Gastroesophageal sphincter (tissue), 4 donors: Measurements from ENCODE around the gene INTS11. TPM values are rescaled to one million over a fixed set of nuclear protein-coding genes. Genes with fewer than 3 reads are reported as not detected.

Experiments
- ATAC-seq: fragments of 150-250 bp; one replicate; pipeline ENCODE4 v1.9.1; 2016; ENCODE audit warnings: mild to moderate bottlenecking, moderate library complexity
- H3K27ac ChIP-seq, 4 donors: fragments of 200-600 bp; sonication (generic) in 3 of 4; 1 replicate in 3 of 4; 2 replicates in 1 of 4; pipeline ENCODE4 v1.5.1; 2016 to 2019
- H3K27me3 ChIP-seq: fragments of 200-600 bp; sonication (generic); one replicate; pipeline ENCODE4 v1.5.1; 2019
- H3K36me3 ChIP-seq, 2 donors: fragments of 200-600 bp; sonication (generic); one replicate each; pipeline ENCODE4 v1.5.1; 2019; ENCODE audit warnings: control low read depth in 1 of 2
- H3K4me1 ChIP-seq, 3 donors: fragments of 200-600 bp; sonication (generic); 1 replicate in 2 of 3; 2 replicates in 1 of 3; pipeline ENCODE4 v1.5.1; 2016 to 2019; ENCODE audit warnings: control low read depth in 2 of 3
- H3K4me3 ChIP-seq, 2 donors: fragments of 200-600 bp; sonication (generic); one replicate each; pipeline ENCODE4 v1.5.1; 2019; ENCODE audit warnings: mild to moderate bottlenecking in 1 of 2, moderate library complexity in 1 of 2
- H3K9me3 ChIP-seq, 3 donors: fragments of 200-600 bp; sonication (generic); one replicate each; pipeline ENCODE4 v1.5.1; 2017 to 2019; ENCODE audit warnings: control low read depth in 2 of 3
- EP300 ChIP-seq: sonication (generic); formaldehyde crosslinking; IDR thresholded peaks from one replicate; pipeline ENCODE4 v1.6.1; 2017; ENCODE audit warnings: antibody characterized with exemption, mild to moderate bottlenecking
- POLR2A ChIP-seq, 2 donors: fragments of 450-650 bp; IDR thresholded peaks; one replicate each; pipeline ENCODE4 v1.6.1; 2017; ENCODE audit warnings: antibody characterized with exemption in 2 of 2, mild to moderate bottlenecking in 2 of 2, moderate library complexity in 1 of 2
- POLR2AphosphoS5 ChIP-seq: sonication (generic); formaldehyde crosslinking; IDR thresholded peaks from one replicate; pipeline ENCODE4 v1.6.1; 2017; ENCODE audit warnings: antibody characterized with exemption
- WGBS, 2 donors: methylation state at CpG; one replicate each; pipeline ENCODE4 v1.1.5; 2018; ENCODE audit warnings: low coverage in 1 of 2; 5-methylcytosine and 5-hydroxymethylcytosine counted together
- total RNA-seq, 4 donors: library from RNA; depleted of rRNA; stranded (reverse); fragments of >200 nt; gene quantifications; one replicate each; pipeline ENCODE4 v1.1.0, GENCODE V29; 2016
- TF ChIP-seq, protein P1 (sequence below), 4 experiments: fragments of 200-600 bp in 2 of 4; fragments of 450-650 bp in 2 of 4; sonication (generic) in 1 of 4; IDR thresholded peaks; one replicate each; pipeline ENCODE4 v1.5.1; 2017 to 2019; ENCODE audit warnings: antibody characterized with exemption in 4 of 4, mild to moderate bottlenecking in 2 of 4, moderate library complexity in 2 of 4

The INTS11 gene
- total RNA-seq, 4 donors from 2014 or later = 62.0 to 119 (median 96.4) TPM

GRCh38 chr1:1298861-1299685 lies 25.4 kb downstream of the INTS11 start:
- no peaks in the 10 kb centered on the region for H3K9me3 ChIP-seq
- no peak overlapping the region for H3K27ac ChIP-seq
- H3K36me3 ChIP-seq = peaks cover 0 to 62% of the 10 kb centered on the region in 2 donors
- H3K4me1 ChIP-seq = peaks cover 0 to 13% (median 7%) of the 10 kb centered on the region in 3 donors
- H3K27me3 ChIP-seq = no peaks in the 10 kb centered on the region
- no peak for ATAC-seq
- no peak overlapping the region for H3K4me3 ChIP-seq
- no CpG with 5 or more reads among the region's 30 CpGs for WGBS, 2 donors
- TF ChIP-seq POLR2AphosphoS5 (no peak), POLR2A (IDR thresholded peaks at IDR 0.05) (no peak), EP300 (no peak)
- TF ChIP-seq, protein P1, sequence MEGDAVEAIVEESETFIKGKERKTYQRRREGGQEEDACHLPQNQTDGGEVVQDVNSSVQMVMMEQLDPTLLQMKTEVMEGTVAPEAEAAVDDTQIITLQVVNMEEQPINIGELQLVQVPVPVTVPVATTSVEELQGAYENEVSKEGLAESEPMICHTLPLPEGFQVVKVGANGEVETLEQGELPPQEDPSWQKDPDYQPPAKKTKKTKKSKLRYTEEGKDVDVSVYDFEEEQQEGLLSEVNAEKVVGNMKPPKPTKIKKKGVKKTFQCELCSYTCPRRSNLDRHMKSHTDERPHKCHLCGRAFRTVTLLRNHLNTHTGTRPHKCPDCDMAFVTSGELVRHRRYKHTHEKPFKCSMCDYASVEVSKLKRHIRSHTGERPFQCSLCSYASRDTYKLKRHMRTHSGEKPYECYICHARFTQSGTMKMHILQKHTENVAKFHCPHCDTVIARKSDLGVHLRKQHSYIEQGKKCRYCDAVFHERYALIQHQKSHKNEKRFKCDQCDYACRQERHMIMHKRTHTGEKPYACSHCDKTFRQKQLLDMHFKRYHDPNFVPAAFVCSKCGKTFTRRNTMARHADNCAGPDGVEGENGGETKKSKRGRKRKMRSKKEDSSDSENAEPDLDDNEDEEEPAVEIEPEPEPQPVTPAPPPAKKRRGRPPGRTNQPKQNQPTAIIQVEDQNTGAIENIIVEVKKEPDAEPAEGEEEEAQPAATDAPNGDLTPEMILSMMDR (IDR thresholded peaks at IDR 0.05) = no peak

DNA sequence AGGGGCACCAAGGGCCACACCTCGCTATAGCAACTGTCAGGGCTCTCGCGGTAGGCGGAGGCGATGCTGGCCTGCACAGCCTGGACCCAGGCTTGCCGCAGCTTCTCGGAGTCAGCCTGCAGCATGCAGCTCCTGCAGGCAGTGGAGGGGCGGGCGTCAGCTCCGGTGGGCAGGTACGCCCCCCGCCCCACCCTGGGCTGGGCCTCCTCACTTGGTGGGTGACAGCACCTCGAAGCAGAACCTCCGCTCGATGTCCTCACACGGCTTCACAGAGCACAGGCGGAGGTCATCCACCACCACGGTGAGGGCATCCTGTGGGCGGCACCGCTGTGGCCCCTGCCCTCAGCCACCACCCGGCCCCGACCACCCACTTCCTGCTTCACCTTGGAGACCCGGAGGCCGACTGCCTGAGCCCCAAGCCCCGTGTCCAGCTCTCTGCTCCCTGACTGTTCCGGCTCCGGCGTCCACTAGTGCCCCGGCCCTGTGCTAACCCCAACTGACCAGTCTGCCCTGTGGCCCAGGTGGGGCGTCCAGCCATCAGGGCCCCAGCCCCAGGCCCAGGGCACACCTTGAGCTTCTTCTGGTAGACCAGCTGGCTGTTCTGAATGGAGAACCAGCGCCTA lies 26.5 kb downstream of the INTS11 start:
- no peak overlapping the region for H3K4me3 ChIP-seq
- peaks cover 0 to 1% (median 0%) of the 10 kb centered on the region in 3 donors for H3K4me1 ChIP-seq
- 100% methylated on average over 2 of the region's 31 CpGs; no CpG with 5 or more reads in 1 of the 2 donors for WGBS, 2 donors
- ATAC-seq = no peak
- H3K9me3 ChIP-seq = no peaks in the 10 kb centered on the region
- H3K36me3 ChIP-seq = peaks cover 0 to 73% of the 10 kb centered on the region in 2 donors
- no peaks in the 10 kb centered on the region for H3K27me3 ChIP-seq
- no peak overlapping the region for H3K27ac ChIP-seq
- no peak for TF ChIP-seq EP300

DNA sequence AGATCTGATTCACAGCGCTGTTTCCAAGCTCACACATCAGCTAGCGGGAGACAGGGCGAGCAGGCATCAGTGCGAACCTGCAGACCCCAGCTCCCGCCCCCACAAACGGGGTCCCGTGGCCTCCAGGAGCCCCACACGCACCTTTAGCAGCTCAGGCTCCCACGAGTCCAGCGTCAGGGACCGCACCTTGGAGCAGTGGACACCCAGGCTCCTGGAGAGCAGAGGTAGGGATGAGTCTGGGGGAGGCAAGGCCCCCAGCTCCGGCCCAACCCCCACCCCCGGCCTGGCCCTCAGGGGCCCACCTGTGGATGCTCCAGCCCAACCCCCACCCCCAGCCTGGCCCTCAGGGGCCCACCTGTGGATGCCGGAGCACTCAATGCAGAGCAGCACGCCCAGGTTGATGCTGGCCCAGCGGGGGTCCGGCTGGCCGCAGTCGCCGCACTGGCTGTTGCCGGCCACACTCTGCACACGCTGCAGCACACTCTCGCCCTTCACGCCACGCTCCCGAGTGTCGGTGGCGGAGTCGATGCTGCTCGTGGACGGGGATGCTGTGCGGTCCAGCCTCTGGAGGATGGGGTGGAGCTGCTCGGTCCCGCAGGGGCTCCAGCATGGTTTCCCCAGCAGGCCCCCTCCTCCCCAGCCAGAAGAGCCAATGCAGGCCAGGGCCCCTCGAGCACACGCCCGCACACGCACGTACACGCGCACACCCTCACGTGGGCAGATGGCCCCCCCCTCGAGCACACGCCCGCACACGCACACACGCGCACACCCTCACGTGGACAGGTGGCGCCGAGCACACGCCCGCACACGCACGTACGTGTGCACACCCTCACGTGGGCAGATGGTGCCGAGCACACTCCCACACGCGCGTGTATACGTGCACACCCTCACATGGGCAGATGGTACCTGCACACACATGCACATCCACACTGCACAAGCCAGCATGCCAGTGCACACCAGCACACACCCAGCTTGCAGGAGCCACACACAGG lies 28.1 kb downstream of the INTS11 start:
- Histone ChIP-seq H3K4me1 (peaks cover 0 to 8% (median 0%) of the 10 kb centered on the region in 3 donors), H3K4me3 (no peak overlapping the region), H3K9me3 (no peaks in the 10 kb centered on the region), H3K27me3 (no peaks in the 10 kb centered on the region), H3K36me3 (peaks cover 0 to 77% of the 10 kb centered on the region in 2 donors), H3K27ac (no peak overlapping the region)
- TF ChIP-seq EP300 = no peak
- TF ChIP-seq, protein P1 (IDR thresholded peaks at IDR 0.05) = no peak
- TF ChIP-seq POLR2A (IDR thresholded peaks at IDR 0.05) = no peak
- no peak for TF ChIP-seq POLR2AphosphoS5
- no peak for ATAC-seq
- 87 to 95% methylated on average over 4 to 17 of the region's 62 CpGs for WGBS, 2 donors

- H3K27ac ChIP-seq = no peak overlapping the region
- no peak for TF ChIP-seq POLR2AphosphoS5
- TF ChIP-seq EP300 = no peak
- TF ChIP-seq, protein P1 (IDR thresholded peaks at IDR 0.05) = no peak
- TF ChIP-seq POLR2A (IDR thresholded peaks at IDR 0.05) = no peak
- ATAC-seq = no peak
- H3K36me3 ChIP-seq = peaks cover 0 to 74% of the 10 kb centered on the region in 2 donors
- no peaks in the 10 kb centered on the region for H3K27me3 ChIP-seq
- no peak overlapping the region for H3K4me3 ChIP-seq
- peaks cover 0 to 14% (median 0%) of the 10 kb centered on the region in 3 donors for H3K4me1 ChIP-seq
- WGBS, 2 donors = 100% methylated on average over 1 of the region's 35 CpGs; no CpG with 5 or more reads in 1 of the 2 donors
- no peaks in the 10 kb centered on the region for H3K9me3 ChIP-seq
These were observed 29.1 kb downstream of the INTS11 start for GRCh38 chr1:1295154-1295923.
